T47D (cell line): ENCODE results near the gene WDR62.
A peak's percentile ranks its signal among the peaks of the same experiment; 100 is the strongest.

ENCODE experiments used
- DNase-seq, 2 experiments: peaks; one replicate each; pipeline versions ENCODE4 v3.0.0 to v3.0.0-alpha.2; 2011 to 2012; ENCODE audit warnings: low read depth in 1 of 2, low spot score in 1 of 2
- JUND ChIP-seq: IDR thresholded peaks from 2 replicates; pipeline ENCODE4 v1.6.1; 2012; ENCODE audit warnings: low read depth
- in situ Hi-C: cut with HindIII; loops from 2 replicates; pipeline ENCODE4 v1.10.0; 2016; ENCODE audit warnings: low sequenced_read_pairs, low pct_unique_long_range_greater_than_20kb

WDR62 gene

GRCh38 chr19:36136964-36137686 is 82.4 kb downstream of the WDR62 start:
- DNase-seq, result peak in 1 of 2 experiments; percentile 58
- in situ Hi-C loops, result no loop called here
- TF ChIP-seq JUND, result 0 out of 2 replicates have a peak, but pooled peaks have one; percentile 27

GRCh38 chr19:36139120-36139472 is 84.4 kb downstream of the WDR62 start:
- DNase-seq, result no peak
- TF ChIP-seq JUND, result no peak
- in situ Hi-C loops, result no loop called here

GRCh38 chr19:36139473-36140303 is 85.0 kb downstream of the WDR62 start, which contains the start of gene CAPNS1:
CAPNS1 (plus strand) TSS chr19:36140066; CDS start chr19:36141012, 946 bp downstream.
- in situ Hi-C loops, result no loop called here
- DNase-seq, result peak; percentile 87 to 95
- no peak for TF ChIP-seq JUND

- in situ Hi-C loops, result no loop called here
- TF ChIP-seq JUND, result no peak
- DNase-seq, result peak; percentile 31 to 71
Observed at GRCh38 chr19:36140304-36141038, 85.8 kb downstream of the WDR62 start.

GRCh38 chr19:36141039-36141927 is 86.6 kb downstream of the WDR62 start:
- in situ Hi-C loops, result no loop called here
- DNase-seq, result peak; percentile 86 to 91
- no peak for TF ChIP-seq JUND

GRCh38 chr19:36142046-36142445 is 87.3 kb downstream of the WDR62 start:
- in situ Hi-C loops, result no loop called here
- no peak for TF ChIP-seq JUND
- DNase-seq, result no peak

GRCh38 chr19:36142496-36142895 is 87.8 kb downstream of the WDR62 start:
- in situ Hi-C loops, result no loop called here
- DNase-seq, result no peak
- TF ChIP-seq JUND, result no peak

- in situ Hi-C loops, result no loop called here
Observed at GRCh38 chr19:36144624-36145023, 89.9 kb downstream of the WDR62 start.

GRCh38 chr19:36149673-36150406 is 95.1 kb downstream of the WDR62 start:
- TF ChIP-seq JUND, result no peak
- in situ Hi-C loops, result no loop called here
- no peak for DNase-seq

More at GRCh38 chr19:36144624-36145023, 89.9 kb downstream of the WDR62 start:
- TF ChIP-seq JUND, result no peak
- no peak for DNase-seq

GRCh38 chr19:36150586-36150985 is 95.9 kb downstream of the WDR62 start:
- DNase-seq, result no peak
- in situ Hi-C loops, result no loop called here
- no peak for TF ChIP-seq JUND
